ENCODE measurements around the gene AQP3. TPM values are rescaled to one million over a fixed set of nuclear protein-coding genes. Genes with fewer than 3 reads are reported as not detected.
"Not testable (repeated sequence)": the region's sequence is repeated elsewhere in the genome, so short reads cannot be mapped to it uniquely, and the experiment has no call there.

Gene AQP3
- polyA plus RNA-seq, 1 donor (not counting 4 experiments of a cell fraction or from before 2014, with no cell fraction given): 239 TPM

GRCh38 chr9:33455945-33456344 lies 8.6 kb upstream of the AQP3 start:
- DNase-seq (ENCODE audit: low read depth, low spot score) (no peak), FAIRE-seq (no peak)
- no peak overlapping the region for H3K4me3 ChIP-seq (ENCODE audit: control insufficient read depth in 2 of 3, extremely low read depth in 1 of 3, insufficient read depth in 2 of 3, low read depth in 1 of 3, low read length in 3 of 3)
- H3K9ac ChIP-seq (ENCODE audit: control insufficient read depth, extremely low read depth, insufficient read depth, low read length): no peak overlapping the region
- no peaks in the 10 kb centered on the region for H3K79me2 ChIP-seq (ENCODE audit: control insufficient read depth, insufficient read depth, low read length)
- H3K9me1 ChIP-seq (ENCODE audit: control insufficient read depth, extremely low read depth, insufficient read depth, low read length): no peaks in the 10 kb centered on the region
- dilution Hi-C loops (cut with MboI; ENCODE audit: extremely low pct_ligation_motif_present, low sequenced_read_pairs): no loop called here
- H3K27me3 ChIP-seq (ENCODE audit: control insufficient read depth, extremely low read depth, insufficient read depth, low read length): no peaks in the 10 kb centered on the region
- no peak overlapping the region for H3K27ac ChIP-seq (ENCODE audit: control insufficient read depth, insufficient read depth, low read length)
- no peaks in the 10 kb centered on the region for H3K36me3 ChIP-seq (ENCODE audit: control insufficient read depth in 2 of 2, extremely low read depth in 1 of 2, insufficient read depth in 2 of 2, low read length in 2 of 2)
- H4K20me1 ChIP-seq (ENCODE audit: control insufficient read depth, extremely low read depth, insufficient read depth, low read length): no peaks in the 10 kb centered on the region
- H3K9me3 ChIP-seq (ENCODE audit: control insufficient read depth, low read depth, low read length): no peaks in the 10 kb centered on the region
- no peak overlapping the region for H2AFZ ChIP-seq (ENCODE audit: control insufficient read depth, low read length)
- H3K4me2 ChIP-seq (ENCODE audit: control insufficient read depth, extremely low read depth, insufficient read depth, low read depth, low read length): no peak overlapping the region
- no peak for TF ChIP-seq CTCF (optimal IDR thresholded peaks at IDR 0.05 in 1 of 3, IDR thresholded peaks at IDR 0.05 in 1 of 3, conservative IDR thresholded peaks at IDR 0.05 in 1 of 3; ENCODE audit: extremely low read depth in 1 of 3, insufficient read depth in 2 of 3, low read length in 3 of 3)
- no peak for TF ChIP-seq EZH2 (IDR thresholded peaks at IDR 0.05; ENCODE audit: low read length)
- H3K4me1 ChIP-seq (ENCODE audit: control insufficient read depth, extremely low read depth, insufficient read depth, low read length): peaks cover 55% of the 10 kb centered on the region

- H3K4me3 ChIP-seq (ENCODE audit: control insufficient read depth in 2 of 3, extremely low read depth in 1 of 3, insufficient read depth in 2 of 3, low read depth in 1 of 3, low read length in 3 of 3); dilution Hi-C loops (cut with MboI; ENCODE audit: extremely low pct_ligation_motif_present, low sequenced_read_pairs): not testable (repeated sequence)
Observed at GRCh38 chr9:33455456-33455855, 8.1 kb upstream of the AQP3 start.

GRCh38 chr9:33454661-33455026 lies 7.3 kb upstream of the AQP3 start:
- H3K27ac ChIP-seq (ENCODE audit: control insufficient read depth, insufficient read depth, low read length); H3K9me1 ChIP-seq (ENCODE audit: control insufficient read depth, extremely low read depth, insufficient read depth, low read length); H3K9me3 ChIP-seq (ENCODE audit: control insufficient read depth, low read depth, low read length); H2AFZ ChIP-seq (ENCODE audit: control insufficient read depth, low read length); DNase-seq (ENCODE audit: low read depth, low spot score); H3K36me3 ChIP-seq (ENCODE audit: control insufficient read depth in 2 of 2, extremely low read depth in 1 of 2, insufficient read depth in 2 of 2, low read length in 2 of 2); H4K20me1 ChIP-seq (ENCODE audit: control insufficient read depth, extremely low read depth, insufficient read depth, low read length); H3K9ac ChIP-seq (ENCODE audit: control insufficient read depth, extremely low read depth, insufficient read depth, low read length); H3K4me3 ChIP-seq (ENCODE audit: control insufficient read depth in 2 of 3, extremely low read depth in 1 of 3, insufficient read depth in 2 of 3, low read depth in 1 of 3, low read length in 3 of 3); H3K4me2 ChIP-seq (ENCODE audit: control insufficient read depth, extremely low read depth, insufficient read depth, low read depth, low read length); dilution Hi-C loops (cut with MboI; ENCODE audit: extremely low pct_ligation_motif_present, low sequenced_read_pairs); H3K79me2 ChIP-seq (ENCODE audit: control insufficient read depth, insufficient read depth, low read length); H3K27me3 ChIP-seq (ENCODE audit: control insufficient read depth, extremely low read depth, insufficient read depth, low read length): not testable (repeated sequence)
- H3K4me1 ChIP-seq (ENCODE audit: control insufficient read depth, extremely low read depth, insufficient read depth, low read length): peaks cover 52% of the 10 kb centered on the region
- peak; percentile 41 for FAIRE-seq

More at GRCh38 chr9:33455456-33455855, 8.1 kb upstream of the AQP3 start:
- not testable (repeated sequence) for H4K20me1 ChIP-seq (ENCODE audit: control insufficient read depth, extremely low read depth, insufficient read depth, low read length); H3K9me3 ChIP-seq (ENCODE audit: control insufficient read depth, low read depth, low read length); FAIRE-seq; H3K36me3 ChIP-seq (ENCODE audit: control insufficient read depth in 2 of 2, extremely low read depth in 1 of 2, insufficient read depth in 2 of 2, low read length in 2 of 2); H3K9ac ChIP-seq (ENCODE audit: control insufficient read depth, extremely low read depth, insufficient read depth, low read length); DNase-seq (ENCODE audit: low read depth, low spot score); H3K4me2 ChIP-seq (ENCODE audit: control insufficient read depth, extremely low read depth, insufficient read depth, low read depth, low read length); H2AFZ ChIP-seq (ENCODE audit: control insufficient read depth, low read length); H3K27me3 ChIP-seq (ENCODE audit: control insufficient read depth, extremely low read depth, insufficient read depth, low read length); H3K79me2 ChIP-seq (ENCODE audit: control insufficient read depth, insufficient read depth, low read length); H3K9me1 ChIP-seq (ENCODE audit: control insufficient read depth, extremely low read depth, insufficient read depth, low read length); H3K27ac ChIP-seq (ENCODE audit: control insufficient read depth, insufficient read depth, low read length)
- peaks cover 56% of the 10 kb centered on the region for H3K4me1 ChIP-seq (ENCODE audit: control insufficient read depth, extremely low read depth, insufficient read depth, low read length)

Measured in keratinocyte (primary cell).